SK-N-SH treated with all-trans-retinoic acid at 6 μM for 48 hours (cell line): Measurements from ENCODE around the gene MTCL3.

ENCODE experiments used
- ATAC-seq: fragments of 200-7000 bp; cut with Tn5 transposase; 3 replicates; pipeline ENCODE4 v1.9.1; 2020; ENCODE audit warnings: mild to moderate bottlenecking, moderate library complexity
- ARNTL ChIP-seq: fragments of 450-650 bp; formaldehyde crosslinking; IDR thresholded peaks from 2 replicates; pipeline ENCODE4 v1.5.0; 2020; ENCODE audit warnings: low read depth, mild to moderate bottlenecking, moderate library complexity, borderline replicate concordance
- BACH2 ChIP-seq: fragments of 250-450 bp; sonication (Bioruptor Pico); IDR thresholded peaks from 2 replicates; pipeline ENCODE4 v1.9.0; 2021; ENCODE audit warnings: mild to moderate bottlenecking, borderline replicate concordance
- CSDC2 ChIP-seq: fragments of 250-450 bp; sonication (Bioruptor Pico); IDR thresholded peaks from 2 replicates; pipeline ENCODE4 v1.5.0; 2020; ENCODE audit warnings: mild to moderate bottlenecking, moderate library complexity
- GLIS3 ChIP-seq: fragments of 250-450 bp; sonication (Bioruptor Pico); IDR thresholded peaks from 2 replicates; pipeline ENCODE4 v1.5.0; 2020; ENCODE audit warnings: mild to moderate bottlenecking, moderate library complexity
- ISL1 ChIP-seq: fragments of 250-450 bp; sonication (Bioruptor Pico); IDR thresholded peaks from 2 replicates; pipeline ENCODE4 v2.1.2; 2022; ENCODE audit warnings: mild to moderate bottlenecking, moderate library complexity
- OSR1 ChIP-seq: fragments of 250-450 bp; sonication (Bioruptor Pico); IDR thresholded peaks from 2 replicates; pipeline ENCODE4 v1.8.0; 2022; ENCODE audit warnings: moderate library complexity, mild to moderate bottlenecking, inconsistent platforms
- PPARA ChIP-seq: fragments of 250-450 bp; sonication (Bioruptor Pico); IDR thresholded peaks from 2 replicates; pipeline ENCODE4 v1.5.0; 2020; ENCODE audit warnings: mild to moderate bottlenecking, borderline replicate concordance
- RARB ChIP-seq: fragments of 250-450 bp; sonication (Bioruptor Pico); IDR thresholded peaks from 2 replicates; pipeline ENCODE4 v1.8.0; 2021; ENCODE audit warnings: mild to moderate bottlenecking, moderate library complexity
- SNAI2 ChIP-seq: fragments of 250-450 bp; sonication (Bioruptor Pico); IDR thresholded peaks from 2 replicates; pipeline ENCODE4 v1.5.0; 2020; ENCODE audit warnings: mild to moderate bottlenecking, moderate library complexity
- TCF4 ChIP-seq: fragments of 250-450 bp; sonication (Bioruptor Pico); IDR thresholded peaks from 2 replicates; pipeline ENCODE4 v1.8.0; 2021; ENCODE audit warnings: mild to moderate bottlenecking, moderate library complexity, borderline replicate concordance
- TOX ChIP-seq: fragments of 250-450 bp; sonication (Bioruptor Pico); IDR thresholded peaks from 2 replicates; pipeline ENCODE4 v1.8.0; 2021; ENCODE audit warnings: mild to moderate bottlenecking, moderate library complexity, borderline replicate concordance
- ZNF565 ChIP-seq: fragments of 450-650 bp; formaldehyde crosslinking; conservative IDR thresholded peaks from 2 replicates; pipeline ENCODE4 v1.5.0; 2020; ENCODE audit warnings: low read depth, mild to moderate bottlenecking, moderate library complexity
- ZNF70 ChIP-seq: fragments of 450-650 bp; formaldehyde crosslinking; IDR thresholded peaks from 2 replicates; pipeline ENCODE4 v1.5.0; 2020; ENCODE audit warnings: mild to moderate bottlenecking, moderate library complexity
- ZNF8 ChIP-seq: fragments of 450-650 bp; formaldehyde crosslinking; IDR thresholded peaks from 2 replicates; pipeline ENCODE4 v1.5.0; 2020; ENCODE audit warnings: mild to moderate bottlenecking, moderate library complexity
- TF ChIP-seq, protein P1 (sequence below): fragments of 250-450 bp; sonication (Bioruptor Pico); IDR thresholded peaks from 2 replicates; pipeline ENCODE4 v1.5.1; 2020; ENCODE audit warnings: low read depth, mild to moderate bottlenecking, moderate library complexity
- TF ChIP-seq, protein P2 (sequence below): fragments of 250-450 bp; sonication (Bioruptor Pico); IDR thresholded peaks from 2 replicates; pipeline ENCODE4 v1.5.1; 2021; ENCODE audit warnings: mild to moderate bottlenecking, moderate library complexity
- TF ChIP-seq, protein P3 (sequence below): fragments of 250-450 bp; sonication (Bioruptor Pico); IDR thresholded peaks from 2 replicates; pipeline ENCODE4 v1.8.0; 2021; ENCODE audit warnings: low read depth, mild to moderate bottlenecking, moderate library complexity, borderline replicate concordance
- TF ChIP-seq, protein P4 (sequence below): fragments of 250-450 bp; sonication (Bioruptor Pico); IDR thresholded peaks from 2 replicates; pipeline ENCODE4 v1.8.0; 2020; ENCODE audit warnings: mild to moderate bottlenecking, moderate library complexity, borderline replicate concordance

The MTCL3 gene

DNA sequence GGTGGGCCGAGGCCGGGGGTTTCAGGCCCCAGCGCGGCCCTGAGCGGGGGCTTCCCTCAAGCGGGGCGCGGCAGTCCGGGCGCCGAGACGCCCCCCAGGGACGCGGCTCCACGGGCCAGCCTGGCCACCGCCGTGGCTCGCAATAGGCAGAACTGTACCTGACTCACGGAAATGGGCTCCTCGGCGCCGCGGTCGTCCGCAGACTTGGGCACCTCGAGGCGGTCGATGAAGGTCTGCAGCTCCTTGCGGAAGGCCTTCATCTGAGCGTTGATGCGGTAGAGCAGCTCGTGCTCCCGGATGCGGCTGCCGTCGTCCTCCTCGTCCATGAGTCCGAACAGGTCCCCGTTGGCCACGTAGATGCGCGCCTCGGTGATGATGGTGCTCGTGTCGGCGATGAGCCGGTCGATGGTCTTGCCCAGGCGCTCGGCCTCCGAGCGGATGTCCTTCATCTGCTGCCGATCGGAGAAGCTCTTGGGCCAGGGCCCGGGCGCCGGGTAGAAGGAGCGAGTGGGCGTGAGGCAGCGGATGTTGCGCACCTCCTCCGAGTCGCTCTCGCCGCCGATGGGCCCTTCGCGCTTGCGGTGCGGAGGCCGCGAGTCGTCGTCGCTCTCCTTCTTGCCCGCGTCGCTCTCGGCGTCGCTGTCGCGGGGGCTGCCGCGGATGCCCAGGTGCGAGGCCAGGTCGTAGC is 43.9 kb downstream of the MTCL3 start:
- no peak for ATAC-seq
- TF ChIP-seq ZNF70 (CRISPR knock-in tag): no peak
- TF ChIP-seq GLIS3: no peak
- TF ChIP-seq TCF4 (CRISPR knock-in tag): no peak
- TF ChIP-seq, protein P1, sequence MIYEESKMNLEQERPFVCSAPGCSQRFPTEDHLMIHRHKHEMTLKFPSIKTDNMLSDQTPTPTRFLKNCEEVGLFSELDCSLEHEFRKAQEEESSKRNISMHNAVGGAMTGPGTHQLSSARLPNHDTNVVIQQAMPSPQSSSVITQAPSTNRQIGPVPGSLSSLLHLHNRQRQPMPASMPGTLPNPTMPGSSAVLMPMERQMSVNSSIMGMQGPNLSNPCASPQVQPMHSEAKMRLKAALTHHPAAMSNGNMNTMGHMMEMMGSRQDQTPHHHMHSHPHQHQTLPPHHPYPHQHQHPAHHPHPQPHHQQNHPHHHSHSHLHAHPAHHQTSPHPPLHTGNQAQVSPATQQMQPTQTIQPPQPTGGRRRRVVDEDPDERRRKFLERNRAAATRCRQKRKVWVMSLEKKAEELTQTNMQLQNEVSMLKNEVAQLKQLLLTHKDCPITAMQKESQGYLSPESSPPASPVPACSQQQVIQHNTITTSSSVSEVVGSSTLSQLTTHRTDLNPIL: no peak
- TF ChIP-seq ARNTL (CRISPR knock-in tag): no peak
- no peak for TF ChIP-seq ZNF8 (CRISPR knock-in tag)
- TF ChIP-seq TOX (CRISPR knock-in tag): no peak
- TF ChIP-seq ZNF565 (CRISPR knock-in tag): no peak
- TF ChIP-seq BACH2: no peak
- no peak for TF ChIP-seq PPARA (CRISPR knock-in tag)
- TF ChIP-seq, protein P2, sequence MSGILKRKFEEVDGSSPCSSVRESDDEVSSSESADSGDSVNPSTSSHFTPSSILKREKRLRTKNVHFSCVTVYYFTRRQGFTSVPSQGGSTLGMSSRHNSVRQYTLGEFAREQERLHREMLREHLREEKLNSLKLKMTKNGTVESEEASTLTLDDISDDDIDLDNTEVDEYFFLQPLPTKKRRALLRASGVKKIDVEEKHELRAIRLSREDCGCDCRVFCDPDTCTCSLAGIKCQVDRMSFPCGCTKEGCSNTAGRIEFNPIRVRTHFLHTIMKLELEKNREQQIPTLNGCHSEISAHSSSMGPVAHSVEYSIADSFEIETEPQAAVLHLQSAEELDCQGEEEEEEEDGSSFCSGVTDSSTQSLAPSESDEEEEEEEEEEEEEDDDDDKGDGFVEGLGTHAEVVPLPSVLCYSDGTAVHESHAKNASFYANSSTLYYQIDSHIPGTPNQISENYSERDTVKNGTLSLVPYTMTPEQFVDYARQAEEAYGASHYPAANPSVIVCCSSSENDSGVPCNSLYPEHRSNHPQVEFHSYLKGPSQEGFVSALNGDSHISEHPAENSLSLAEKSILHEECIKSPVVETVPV (CRISPR knock-in tag): no peak
- TF ChIP-seq CSDC2 (CRISPR knock-in tag): no peak
- TF ChIP-seq ISL1: no peak

DNA sequence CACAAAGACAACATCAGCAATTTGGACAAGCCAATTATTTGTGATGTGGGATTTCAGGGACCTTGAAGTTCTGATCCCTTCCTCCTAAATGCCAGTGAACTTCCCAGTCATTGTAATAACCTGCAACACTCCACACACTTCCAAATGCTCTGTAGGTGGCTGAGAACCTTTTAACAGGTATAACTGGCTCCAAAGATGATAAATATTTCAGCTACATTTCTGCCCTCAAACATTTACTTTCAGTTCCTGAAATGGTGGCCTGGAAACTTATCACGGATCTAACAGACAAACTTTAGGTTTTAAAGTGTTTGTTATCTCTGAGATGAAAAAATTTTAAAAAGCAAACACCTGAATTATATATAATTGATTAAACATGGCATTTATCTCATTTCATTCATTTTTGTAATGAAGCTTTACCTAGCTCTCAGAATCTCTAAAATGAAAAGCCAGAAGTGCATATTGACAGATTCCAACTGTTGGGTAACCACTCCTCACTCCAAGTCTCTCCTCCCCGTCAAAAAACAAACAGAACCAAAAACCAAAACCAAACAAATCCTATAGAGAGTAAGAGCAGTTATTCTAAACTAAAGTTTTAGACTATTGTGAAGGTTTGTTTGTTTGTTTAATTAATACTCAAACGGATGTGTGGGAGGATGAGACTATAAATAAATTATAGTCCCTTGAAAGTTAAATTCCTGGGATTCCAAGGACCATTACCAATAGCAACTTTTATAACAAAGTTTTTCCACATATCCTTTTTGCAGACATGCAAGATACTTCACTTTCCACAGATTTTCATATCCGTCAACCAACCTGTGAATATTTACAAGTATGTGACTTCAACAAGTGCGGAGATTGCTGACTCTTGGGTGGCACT is 47.5 kb downstream of the MTCL3 start:
- no peak for ATAC-seq
- TF ChIP-seq TCF4 (CRISPR knock-in tag): no peak
- TF ChIP-seq, protein P2 (CRISPR knock-in tag): no peak
- no peak for TF ChIP-seq CSDC2 (CRISPR knock-in tag)
- TF ChIP-seq SNAI2 (CRISPR knock-in tag): no peak
- no peak for TF ChIP-seq BACH2
- no peak for TF ChIP-seq OSR1
- TF ChIP-seq ZNF70 (CRISPR knock-in tag): no peak
- TF ChIP-seq ISL1: no peak
- TF ChIP-seq, protein P1: no peak
- TF ChIP-seq, protein P3, sequence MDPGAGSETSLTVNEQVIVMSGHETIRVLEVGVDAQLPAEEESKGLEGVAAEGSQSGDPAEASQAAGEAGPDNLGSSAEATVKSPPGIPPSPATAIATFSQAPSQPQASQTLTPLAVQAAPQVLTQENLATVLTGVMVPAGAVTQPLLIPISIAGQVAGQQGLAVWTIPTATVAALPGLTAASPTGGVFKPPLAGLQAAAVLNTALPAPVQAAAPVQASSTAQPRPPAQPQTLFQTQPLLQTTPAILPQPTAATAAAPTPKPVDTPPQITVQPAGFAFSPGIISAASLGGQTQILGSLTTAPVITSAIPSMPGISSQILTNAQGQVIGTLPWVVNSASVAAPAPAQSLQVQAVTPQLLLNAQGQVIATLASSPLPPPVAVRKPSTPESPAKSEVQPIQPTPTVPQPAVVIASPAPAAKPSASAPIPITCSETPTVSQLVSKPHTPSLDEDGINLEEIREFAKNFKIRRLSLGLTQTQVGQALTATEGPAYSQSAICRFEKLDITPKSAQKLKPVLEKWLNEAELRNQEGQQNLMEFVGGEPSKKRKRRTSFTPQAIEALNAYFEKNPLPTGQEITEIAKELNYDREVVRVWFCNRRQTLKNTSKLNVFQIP (CRISPR knock-in tag): no peak
- no peak for TF ChIP-seq ARNTL (CRISPR knock-in tag)
- TF ChIP-seq, all 23 proteins: peak for 0

DNA sequence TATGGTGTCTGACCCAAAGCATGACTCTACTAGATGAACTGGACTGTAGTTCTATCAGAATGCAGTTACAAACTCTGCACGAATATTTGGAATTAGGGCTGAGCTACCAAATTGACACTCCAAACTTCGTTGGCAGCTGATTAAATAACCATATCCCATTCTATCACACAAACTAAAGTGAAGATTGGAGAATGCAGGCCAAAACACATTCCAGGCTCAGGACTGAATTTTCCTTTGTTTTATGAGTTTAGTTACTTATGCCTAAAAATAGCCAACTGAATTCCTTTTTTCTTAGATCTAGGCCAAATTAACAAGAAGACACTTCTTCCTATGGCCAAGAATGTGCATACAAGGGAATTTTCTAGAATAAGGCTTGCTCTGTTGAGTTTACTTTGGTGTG is 50.2 kb downstream of the MTCL3 start:
- ATAC-seq: no peak
- TF ChIP-seq RARB (CRISPR knock-in tag) (no peak), ARNTL (CRISPR knock-in tag) (no peak), BACH2 (no peak), ZNF565 (CRISPR knock-in tag) (no peak), ZNF70 (CRISPR knock-in tag) (no peak), GLIS3 (no peak)
- TF ChIP-seq, protein P1: no peak
- TF ChIP-seq, protein P4, sequence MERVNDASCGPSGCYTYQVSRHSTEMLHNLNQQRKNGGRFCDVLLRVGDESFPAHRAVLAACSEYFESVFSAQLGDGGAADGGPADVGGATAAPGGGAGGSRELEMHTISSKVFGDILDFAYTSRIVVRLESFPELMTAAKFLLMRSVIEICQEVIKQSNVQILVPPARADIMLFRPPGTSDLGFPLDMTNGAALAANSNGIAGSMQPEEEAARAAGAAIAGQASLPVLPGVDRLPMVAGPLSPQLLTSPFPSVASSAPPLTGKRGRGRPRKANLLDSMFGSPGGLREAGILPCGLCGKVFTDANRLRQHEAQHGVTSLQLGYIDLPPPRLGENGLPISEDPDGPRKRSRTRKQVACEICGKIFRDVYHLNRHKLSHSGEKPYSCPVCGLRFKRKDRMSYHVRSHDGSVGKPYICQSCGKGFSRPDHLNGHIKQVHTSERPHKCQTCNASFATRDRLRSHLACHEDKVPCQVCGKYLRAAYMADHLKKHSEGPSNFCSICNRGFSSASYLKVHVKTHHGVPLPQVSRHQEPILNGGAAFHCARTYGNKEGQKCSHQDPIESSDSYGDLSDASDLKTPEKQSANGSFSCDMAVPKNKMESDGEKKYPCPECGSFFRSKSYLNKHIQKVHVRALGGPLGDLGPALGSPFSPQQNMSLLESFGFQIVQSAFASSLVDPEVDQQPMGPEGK (CRISPR knock-in tag): no peak
